GM18907 (cell line): ENCODE measurements around the gene VN1R2.
"Not testable (repeated sequence)": the region's sequence is repeated elsewhere in the genome, so short reads cannot be mapped to it uniquely, and the experiment has no call there.

Source experiments
- ATAC-seq: cut with Tn5 transposase; IDR thresholded peaks from one replicate; pipeline ENCODE4 v1.9.1; 2021; ENCODE audit warnings: mild to moderate bottlenecking, moderate library complexity; ENCODE audit not compliant: unreplicated experiment

The VN1R2 gene, protein sequence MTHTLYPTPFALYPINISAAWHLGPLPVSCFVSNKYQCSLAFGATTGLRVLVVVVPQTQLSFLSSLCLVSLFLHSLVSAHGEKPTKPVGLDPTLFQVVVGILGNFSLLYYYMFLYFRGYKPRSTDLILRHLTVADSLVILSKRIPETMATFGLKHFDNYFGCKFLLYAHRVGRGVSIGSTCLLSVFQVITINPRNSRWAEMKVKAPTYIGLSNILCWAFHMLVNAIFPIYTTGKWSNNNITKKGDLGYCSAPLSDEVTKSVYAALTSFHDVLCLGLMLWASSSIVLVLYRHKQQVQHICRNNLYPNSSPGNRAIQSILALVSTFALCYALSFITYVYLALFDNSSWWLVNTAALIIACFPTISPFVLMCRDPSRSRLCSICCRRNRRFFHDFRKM

DNA sequence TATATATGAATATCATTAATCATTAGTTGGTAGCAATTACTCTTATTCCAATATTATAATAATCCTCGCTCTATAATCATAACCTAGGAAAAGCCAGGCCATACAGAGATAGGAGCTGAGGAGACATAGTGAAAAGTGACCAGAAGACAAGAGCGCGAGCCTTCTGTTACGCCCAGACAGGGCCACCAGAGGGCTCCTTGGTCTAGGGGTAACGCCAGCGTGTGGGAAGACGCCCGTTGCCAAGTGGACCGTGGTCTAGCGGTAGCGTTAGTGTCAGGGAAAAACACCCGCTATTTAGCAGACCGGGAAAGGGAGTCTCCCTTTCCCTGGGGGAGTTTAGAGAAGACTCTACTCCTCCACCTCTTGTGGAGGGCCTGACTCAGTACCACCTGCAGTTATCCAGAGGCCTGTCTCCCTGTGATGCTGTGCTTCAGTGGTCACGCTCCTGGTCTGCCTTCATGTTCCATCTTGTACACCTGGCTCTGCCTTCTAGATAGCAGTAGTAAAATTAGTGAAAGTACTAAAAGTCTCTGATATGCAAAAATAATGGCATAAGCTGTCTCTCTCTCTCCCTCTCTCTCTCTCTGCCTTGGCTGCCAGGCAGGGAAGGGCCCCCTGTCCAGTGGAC, at the start of gene VN1R2:
VN1R2 (plus strand) TSS at position 578 of the 628 bp plus-strand sequence. CDS start 84 bp downstream, outside the sequence.
- not testable (repeated sequence) for ATAC-seq

DNA sequence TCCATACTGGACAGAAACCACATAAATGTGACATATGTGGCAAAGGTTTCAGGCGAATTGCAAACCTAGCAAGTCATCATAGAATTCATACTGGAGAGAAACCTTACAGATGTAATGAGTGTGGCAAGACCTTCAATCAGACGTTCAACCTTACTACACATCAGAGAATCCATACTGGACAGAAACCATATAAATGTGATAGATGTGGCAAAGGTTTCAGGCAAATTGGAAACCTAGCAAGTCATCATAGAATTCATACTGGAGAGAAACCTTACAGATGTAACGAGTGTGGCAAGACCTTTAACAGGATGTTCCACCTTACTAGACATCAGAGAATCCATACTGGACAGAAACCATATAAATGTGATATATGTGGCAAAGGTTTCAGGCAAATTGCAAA, 46.5 kb upstream of the VN1R2 start:
- not testable (repeated sequence) for ATAC-seq

DNA sequence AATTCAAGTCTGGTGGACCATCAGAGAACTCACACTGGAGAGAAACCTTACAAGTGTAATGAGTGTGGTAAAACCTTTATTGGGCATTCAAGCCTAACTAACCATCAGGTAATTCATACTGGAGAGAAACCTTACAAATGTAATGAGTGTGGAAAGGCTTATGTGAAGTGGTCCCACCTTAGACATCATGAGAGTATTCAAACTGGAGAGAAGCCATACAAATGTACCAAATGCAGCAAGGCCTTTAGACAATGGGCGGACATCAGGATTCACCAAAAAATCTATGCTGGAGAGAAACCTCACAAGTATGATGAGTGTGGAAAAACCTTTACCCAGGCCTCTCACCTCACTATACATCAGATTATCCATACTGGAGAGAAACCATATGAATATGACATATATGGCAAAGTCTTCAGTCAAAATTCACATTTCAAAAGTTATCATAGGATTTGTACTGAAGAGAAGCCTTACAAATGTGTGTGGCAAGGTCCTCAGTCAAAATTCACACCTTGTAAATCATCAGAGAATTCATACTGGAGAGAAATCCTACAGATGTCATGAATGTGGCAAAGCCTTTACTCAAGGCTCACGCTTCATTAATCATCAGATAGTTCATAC, 45.3 kb upstream of the VN1R2 start:
- ATAC-seq: no peak

DNA sequence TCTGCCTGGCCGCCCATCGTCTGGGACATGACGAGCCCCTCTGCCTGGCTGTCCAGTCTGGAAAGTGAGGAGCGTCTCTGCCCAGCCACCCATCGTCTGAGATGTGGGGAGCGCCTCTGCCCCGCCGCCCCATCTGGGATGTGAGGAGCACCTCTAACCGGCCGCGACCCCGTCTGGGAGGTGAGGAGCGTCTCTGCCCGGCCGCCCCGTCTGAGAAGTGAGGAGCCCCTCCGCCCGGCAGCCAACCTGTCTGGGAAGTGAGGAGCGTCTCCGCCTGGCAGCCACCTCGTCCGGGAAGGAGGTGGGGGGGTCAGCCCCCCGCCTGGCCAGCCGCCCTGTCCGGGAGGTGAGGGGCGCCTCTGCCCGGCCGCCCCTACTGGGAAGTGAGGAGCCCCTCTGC, 35.4 kb upstream of the VN1R2 start:
- not testable (repeated sequence) for ATAC-seq

DNA sequence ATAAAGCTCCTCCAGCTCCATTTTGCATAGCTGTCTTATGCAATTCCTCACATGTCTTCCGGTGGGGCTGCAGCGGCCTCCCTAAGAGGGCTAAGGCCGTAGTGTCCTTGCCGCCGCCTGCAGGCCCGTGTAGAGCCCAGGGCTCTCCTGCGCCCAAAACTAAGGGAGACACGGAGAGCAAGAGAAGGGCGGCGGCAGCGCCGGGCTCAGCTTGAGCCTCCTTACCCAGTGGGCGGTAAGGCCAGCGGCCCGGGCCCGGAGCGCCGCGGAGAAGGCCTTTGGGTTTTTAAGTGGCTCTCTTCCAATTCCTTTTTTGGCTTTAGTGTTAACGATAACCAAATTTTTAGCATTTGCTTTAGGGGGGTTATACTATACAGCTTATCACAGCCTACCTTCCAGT, 33.5 kb upstream of the VN1R2 start:
- ATAC-seq: no peak

DNA sequence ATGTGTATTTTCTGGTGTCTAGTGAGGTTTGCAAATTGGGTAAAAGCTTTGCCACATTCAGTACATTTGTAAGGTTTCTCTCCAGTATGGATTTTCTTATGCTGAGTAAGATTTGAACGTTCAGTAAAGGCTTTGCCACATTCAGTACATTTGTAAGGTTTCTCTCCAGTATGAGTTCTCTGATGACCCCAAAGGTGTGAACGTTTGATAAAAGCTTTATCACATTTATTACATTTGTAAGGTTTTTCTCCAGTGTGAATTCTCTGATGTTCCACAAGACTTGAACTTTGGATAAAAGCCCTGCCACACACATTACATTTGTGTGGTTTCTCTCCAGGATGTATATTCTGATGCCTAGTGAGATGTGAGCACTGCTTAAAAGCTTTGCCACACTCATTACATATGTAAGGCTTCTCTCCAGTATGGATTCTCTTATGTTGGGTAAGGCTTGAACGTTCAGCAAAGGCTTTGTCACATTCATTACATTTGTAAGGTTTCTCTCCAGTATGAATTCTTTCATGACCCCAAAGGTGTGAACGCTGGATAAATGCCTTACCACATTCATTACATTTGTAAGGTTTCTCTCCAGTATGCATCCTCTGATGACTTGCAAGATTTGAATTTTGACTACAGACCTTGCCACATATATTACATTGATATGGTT, 20.8 kb upstream of the VN1R2 start:
- ATAC-seq: no peak

DNA sequence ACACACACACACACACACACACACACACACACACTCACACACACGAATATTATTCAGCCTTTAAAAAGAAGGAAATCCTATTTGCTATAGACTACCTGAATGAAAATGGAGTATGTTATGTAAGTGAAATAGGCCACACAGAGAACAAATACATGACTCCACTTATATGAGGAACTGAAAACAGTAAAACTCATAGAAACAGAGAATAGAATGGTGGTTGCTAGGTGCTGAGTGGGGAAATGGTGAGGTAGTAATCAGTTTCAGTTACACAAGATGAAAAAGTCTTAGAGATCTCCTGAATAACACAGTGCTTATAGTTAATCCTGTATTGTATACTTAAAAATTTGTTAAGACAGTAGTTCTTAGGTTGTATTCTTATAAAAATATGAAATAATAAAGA, 11.6 kb upstream of the VN1R2 start:
- ATAC-seq: no peak

DNA sequence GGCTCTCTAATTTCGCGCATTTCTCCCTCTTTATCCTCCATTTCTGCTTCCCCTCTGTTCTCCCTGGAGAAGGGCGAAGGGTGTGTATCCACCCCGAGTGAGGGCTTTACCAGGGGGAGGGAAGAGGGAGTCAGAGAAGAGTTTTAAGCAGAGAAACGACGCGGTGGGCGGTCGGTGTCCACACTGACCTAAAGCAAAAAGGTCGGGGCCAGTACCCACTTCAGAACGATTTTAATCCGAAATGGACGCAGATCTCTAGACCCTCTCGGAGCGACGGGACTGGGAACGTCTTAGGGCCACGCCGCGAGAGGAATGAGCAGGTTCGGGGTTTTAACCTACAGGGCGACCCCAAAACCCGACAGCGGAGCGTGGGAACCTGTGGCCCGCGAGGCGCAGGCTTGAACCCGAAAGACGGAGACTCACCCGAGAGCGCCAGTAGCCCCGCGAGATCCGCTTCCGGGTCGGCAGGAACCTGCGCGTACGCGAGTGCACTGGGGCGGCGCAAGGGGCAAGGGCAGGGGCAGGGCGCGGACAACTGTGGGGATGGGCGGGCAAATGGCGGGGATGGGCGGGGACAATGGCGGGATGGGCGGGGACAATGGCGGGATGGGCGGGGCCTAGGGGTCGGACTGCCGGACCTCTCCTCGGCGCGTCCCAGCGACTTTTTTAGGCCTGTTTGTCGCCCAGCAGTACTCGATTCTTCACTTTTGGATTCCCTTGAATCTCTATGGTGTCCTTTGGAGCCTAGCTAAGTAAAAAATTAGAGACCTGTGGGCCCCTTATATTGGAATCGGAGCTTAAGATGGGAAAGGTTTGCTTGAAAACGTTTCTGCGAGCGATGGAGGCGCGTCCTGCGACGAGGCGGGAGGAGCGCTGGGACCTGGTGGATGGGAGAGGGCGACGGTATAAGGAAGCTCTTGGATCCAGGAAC, 3.4 kb upstream of the VN1R2 start, which contains the start of gene ZNF677:
ZNF677 (minus strand) TSS at position 463 of the 931 bp plus-strand sequence. CDS start 3,323 bp downstream, outside the sequence.
- ATAC-seq: no peak

DNA sequence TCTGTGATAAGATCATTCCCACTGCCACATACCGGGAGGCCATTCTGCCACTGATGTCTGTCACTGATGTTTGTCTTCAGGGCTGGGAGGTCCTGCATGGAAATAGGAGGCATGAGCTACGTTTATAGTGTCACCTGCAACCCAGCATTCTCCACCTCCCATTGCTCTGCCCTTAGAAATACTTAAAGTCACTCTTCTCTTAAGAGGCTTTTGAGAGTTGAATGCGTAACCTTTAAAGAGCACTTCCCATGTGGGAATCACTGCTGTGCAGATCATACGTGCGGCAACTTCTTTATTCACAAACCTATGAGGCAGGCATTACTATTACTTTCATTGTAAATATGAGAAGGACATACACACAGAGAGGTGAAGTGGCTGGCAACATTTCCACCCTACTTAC, 9.5 kb downstream of the VN1R2 start, which contains the start of gene VN1R4:
VN1R4 (minus strand) TSS at position 101 of the 400 bp plus-strand sequence; CDS start at position 43, 58 bp downstream.
- ATAC-seq: not testable (repeated sequence)

DNA sequence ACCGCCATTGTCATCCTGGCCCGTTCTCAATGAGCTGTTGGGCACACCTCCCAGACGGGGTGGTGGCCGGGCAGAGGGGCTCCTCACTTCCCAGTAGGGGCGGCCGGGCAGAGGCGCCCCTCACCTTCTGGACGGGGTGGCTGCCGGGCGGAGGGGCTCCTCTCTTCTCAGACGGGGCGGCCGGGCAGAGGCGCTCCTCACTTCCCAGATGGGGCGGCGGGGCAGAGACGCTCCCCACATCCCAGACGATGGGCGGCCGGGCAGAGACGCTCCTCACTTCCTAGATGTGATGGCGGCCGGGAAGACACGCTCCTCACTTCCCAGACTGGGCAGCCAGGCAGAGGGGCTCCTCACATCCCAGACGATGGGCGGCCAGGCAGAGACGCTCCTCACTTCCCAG, 11.8 kb downstream of the VN1R2 start:
- ATAC-seq: not testable (repeated sequence)

DNA sequence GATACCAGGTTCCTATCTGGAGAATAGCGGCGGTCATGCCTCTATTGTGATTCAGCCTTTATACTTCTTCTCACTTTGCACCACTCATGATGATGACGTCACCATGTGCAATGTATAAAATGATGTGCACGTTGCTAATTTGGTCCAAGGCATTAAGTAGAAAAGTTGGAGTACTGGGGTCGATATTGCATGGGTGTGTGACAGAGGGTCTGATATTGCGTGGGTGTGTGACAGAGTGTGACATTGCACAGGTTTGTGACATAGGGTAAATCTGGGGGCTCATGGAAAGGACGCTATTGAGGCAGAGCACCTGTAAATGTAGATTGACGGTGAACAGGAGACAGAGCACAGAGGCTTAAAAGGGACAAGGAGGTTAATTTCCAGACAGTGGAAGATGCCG, 14.0 kb downstream of the VN1R2 start:
- ATAC-seq: no peak

DNA sequence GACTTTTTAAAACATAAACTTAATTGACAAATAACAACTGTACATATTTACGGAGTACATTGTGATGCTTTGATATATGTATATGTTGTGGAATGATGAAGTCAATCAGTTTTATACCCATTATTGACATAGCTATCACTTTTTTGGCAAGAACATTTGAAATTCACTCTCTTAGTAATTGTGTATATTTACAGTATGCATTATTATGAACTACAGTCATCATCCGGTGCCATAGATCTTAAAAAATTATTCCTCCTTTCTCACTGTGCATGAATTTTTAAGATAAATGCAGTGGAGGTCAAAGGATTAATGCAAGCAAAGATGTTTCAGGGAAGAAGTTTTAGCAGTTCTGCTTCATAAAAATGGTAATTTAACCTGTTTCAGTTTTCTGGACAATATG, 17.4 kb downstream of the VN1R2 start:
- ATAC-seq: no peak

DNA sequence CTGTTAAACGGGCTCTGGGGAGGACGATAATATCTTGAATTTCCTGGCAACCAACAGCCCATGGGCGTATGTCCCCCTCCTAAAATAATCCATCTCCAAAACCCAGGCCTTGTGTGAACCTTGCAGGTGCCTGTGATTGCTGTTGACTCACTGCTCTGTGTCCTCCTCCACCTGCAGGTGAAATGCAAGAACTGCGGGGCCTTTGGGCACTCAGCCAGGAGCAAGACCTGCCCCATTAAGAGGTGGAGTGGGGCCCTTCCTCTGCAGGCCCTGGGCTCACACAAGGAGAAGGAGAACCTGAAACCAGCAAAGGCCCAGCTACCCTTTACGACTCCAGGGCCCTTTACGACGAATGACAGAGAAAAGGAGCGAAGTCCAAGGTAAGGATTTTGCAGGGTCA, 23.9 kb downstream of the VN1R2 start:
- not testable (repeated sequence) for ATAC-seq

DNA sequence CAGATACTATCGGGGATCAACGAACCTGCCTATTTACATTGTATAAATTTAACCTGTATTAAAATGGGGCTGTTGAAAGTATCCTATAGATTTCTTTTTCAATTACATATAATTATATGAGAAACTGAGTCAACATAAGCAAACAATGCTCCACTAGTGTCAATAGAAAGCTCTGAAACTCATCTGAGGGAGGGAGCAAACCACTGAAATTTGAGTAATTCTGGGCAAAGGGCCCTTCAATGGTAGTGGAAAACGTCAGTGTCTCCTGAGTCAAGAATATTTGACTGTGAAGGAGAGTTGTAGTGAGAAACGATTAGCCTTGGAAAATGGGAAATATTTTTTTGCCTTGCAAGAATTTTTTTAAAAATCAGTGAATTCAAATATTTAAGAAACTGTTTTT, 27.0 kb downstream of the VN1R2 start:
- no peak for ATAC-seq

DNA sequence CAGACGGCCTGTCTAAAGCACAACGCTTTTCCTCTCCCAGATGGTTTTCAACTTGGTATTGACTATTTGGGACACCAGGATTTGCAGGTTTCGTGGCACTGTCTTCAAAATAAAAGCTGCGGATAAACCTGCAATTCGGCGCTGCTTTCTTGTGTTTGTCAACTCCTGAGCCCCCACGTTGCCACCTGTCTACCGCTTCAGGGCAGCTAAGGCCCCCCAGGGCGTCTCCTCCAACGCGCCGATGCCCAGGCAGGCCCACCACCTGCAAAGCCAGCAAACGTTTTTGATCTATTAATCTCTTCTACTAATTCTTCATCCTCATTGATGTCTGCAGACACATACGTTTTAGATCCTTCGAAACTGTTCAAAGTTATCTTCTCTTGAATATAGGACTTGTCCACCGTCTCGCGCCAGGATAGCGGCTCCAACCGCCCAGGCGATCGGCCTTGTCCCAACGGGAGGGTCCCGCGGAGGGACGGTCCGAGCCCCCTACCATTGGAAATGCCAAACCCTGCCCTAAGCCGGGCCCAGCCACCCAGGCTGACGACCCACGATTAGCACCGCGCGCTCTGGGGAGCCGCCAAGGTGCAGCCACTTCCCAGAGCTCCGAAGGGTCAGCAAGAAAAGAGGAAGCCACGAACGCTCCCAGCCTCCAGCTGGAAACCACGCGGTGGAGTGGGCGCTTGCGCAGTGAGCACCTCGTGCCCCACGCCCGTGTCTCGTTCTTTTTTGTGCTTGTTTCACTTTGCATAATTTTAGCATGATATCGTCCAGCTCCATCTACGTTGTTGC, 32.9 kb downstream of the VN1R2 start:
- ATAC-seq: no peak

DNA sequence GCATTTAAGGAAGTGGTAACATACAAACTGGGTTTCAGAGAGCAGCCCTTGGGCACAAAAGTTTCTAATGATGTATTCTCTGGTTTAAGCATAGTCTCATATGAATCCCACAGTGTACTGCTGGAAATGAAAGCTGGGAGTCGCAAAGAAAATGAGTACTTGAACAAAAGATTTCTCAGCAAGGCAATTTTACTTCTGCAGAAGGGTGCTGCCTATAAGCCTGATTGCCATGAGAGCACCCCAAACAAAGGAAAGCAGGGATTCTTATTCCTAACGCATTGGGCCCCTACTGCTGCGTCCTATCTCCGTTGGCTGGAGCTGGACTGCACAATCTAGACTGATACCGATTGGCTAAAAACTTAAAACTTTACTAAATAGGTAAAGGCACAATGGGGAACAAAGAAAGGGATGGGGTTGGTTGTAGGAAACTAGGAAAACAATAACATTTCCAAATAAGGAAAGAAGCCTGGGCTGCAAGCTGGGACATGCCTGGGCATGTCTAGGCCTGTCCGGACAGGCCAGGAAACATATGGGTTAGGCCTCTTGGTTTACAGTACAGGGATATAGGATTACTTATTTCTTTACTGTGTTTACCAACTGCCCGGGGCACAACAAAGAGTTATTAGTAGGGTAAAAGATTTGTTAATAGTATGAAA, 36.8 kb downstream of the VN1R2 start:
- ATAC-seq: no peak

DNA sequence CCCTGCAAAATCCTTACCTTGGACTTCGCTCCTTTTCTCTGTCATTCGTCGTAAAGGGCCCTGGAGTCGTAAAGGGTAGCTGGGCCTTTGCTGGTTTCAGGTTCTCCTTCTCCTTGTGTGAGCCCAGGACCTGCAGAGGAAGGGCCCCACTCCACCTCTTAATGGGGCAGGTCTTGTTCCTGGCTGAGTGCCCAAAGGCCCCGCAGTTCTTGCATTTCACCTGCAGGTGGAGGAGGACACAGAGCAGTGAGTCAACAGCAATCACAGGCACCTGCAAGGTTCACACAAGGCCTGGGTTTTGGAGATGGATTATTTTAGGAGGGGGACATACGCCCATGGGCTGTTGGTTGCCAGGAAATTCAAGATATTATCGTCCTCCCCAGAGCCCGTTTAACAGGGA, 43.2 kb downstream of the VN1R2 start:
- ATAC-seq: not testable (repeated sequence)

DNA sequence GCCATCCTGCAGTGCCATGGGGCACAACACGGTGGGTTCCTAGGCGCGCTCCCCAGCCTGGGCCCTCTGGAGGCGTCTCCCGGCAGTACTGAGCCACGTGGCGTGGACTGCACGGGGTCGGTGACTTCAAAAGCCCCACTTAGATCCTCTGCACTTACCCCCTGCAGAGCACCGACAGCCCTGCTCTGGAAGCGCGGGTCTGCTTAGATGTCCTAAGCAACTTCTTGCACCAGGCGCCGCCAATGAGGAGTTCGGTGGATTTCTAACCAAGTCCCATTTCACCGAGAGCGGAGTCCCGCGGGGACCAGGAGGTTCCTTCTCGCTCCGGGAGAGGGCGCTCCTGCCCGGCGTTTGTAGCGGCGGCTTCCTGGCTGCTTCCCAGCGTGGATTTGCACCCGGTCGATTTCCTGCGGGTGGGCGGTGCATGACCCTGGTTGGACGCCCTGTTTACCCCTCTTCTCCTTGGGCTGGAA, 50.3 kb downstream of the VN1R2 start:
- ATAC-seq: no peak
